Measurements from ENCODE around the gene THAP3.

The THAP3 gene

GRCh38 chr1:6603915-6604558 is 20.6 kb upstream of the THAP3 start:
- no peak for DNase-seq (ENCODE audit: low read depth in 2 of 2, low spot score in 1 of 2)

GRCh38 chr1:6612641-6613360 is 11.9 kb upstream of the THAP3 start:
- no peak for DNase-seq (ENCODE audit: low read depth in 2 of 2, low spot score in 1 of 2)

- peak; percentile 98 to 100 for DNase-seq (ENCODE audit: low read depth in 2 of 2, low spot score in 1 of 2)
Observed at GRCh38 chr1:6613361-6614018, 11.2 kb upstream of the THAP3 start, which contains the start of gene PHF13. Gene PHF13, plus strand, starts transcription at chr1:6613731. Its CDS starts 336 bp downstream, at chr1:6614067.

- DNase-seq (ENCODE audit: low read depth in 2 of 2, low spot score in 1 of 2), result no peak
Observed at GRCh38 chr1:6614019-6614928, 10.4 kb upstream of the THAP3 start.

- DNase-seq (ENCODE audit: low read depth in 2 of 2, low spot score in 1 of 2), result no peak
Observed at GRCh38 chr1:6614929-6615785, 9.5 kb upstream of the THAP3 start.

- DNase-seq (ENCODE audit: low read depth in 2 of 2, low spot score in 1 of 2), result no peak
Observed at GRCh38 chr1:6619045-6619444, 5.6 kb upstream of the THAP3 start.

- no peak for DNase-seq (ENCODE audit: low read depth in 2 of 2, low spot score in 1 of 2)
Observed at GRCh38 chr1:6621429-6622391, 3.0 kb upstream of the THAP3 start.

- DNase-seq (ENCODE audit: low read depth in 2 of 2, low spot score in 1 of 2), result no peak
Observed at GRCh38 chr1:6622396-6623152, 2.1 kb upstream of the THAP3 start.

- no peak for DNase-seq (ENCODE audit: low read depth in 2 of 2, low spot score in 1 of 2)
Observed at GRCh38 chr1:6623269-6623965, 1.3 kb upstream of the THAP3 start.

- no peak for DNase-seq (ENCODE audit: low read depth in 2 of 2, low spot score in 1 of 2)
Observed at GRCh38 chr1:6625584-6626149, 999 bp downstream of the THAP3 start.

GRCh38 chr1:6627031-6627430 is 2.4 kb downstream of the THAP3 start:
- no peak for DNase-seq (ENCODE audit: low read depth in 2 of 2, low spot score in 1 of 2)

- no peak for DNase-seq (ENCODE audit: low read depth in 2 of 2, low spot score in 1 of 2)
Observed at GRCh38 chr1:6627841-6628545, 3.3 kb downstream of the THAP3 start.

- DNase-seq (ENCODE audit: low read depth in 2 of 2, low spot score in 1 of 2), result no peak
Observed at GRCh38 chr1:6628971-6629479, 4.4 kb downstream of the THAP3 start.

- DNase-seq (ENCODE audit: low read depth in 2 of 2, low spot score in 1 of 2), result no peak
Observed at GRCh38 chr1:6630027-6630426, 5.4 kb downstream of the THAP3 start.

- no peak for DNase-seq (ENCODE audit: low read depth in 2 of 2, low spot score in 1 of 2)
Observed at GRCh38 chr1:6631058-6631457, 6.4 kb downstream of the THAP3 start.

Measured in stimulated activated CD8-positive, alpha-beta memory T cell treated with anti-CD3 and anti-CD28 coated beads, Interleukin-4, amount 100 ng/mL, for 4 hours (primary cell).